Testis (tissue), 5 donors: Measurements from ENCODE around the gene TBC1D3C. TPM values are rescaled to one million over a fixed set of nuclear protein-coding genes. Genes with fewer than 3 reads are reported as not detected.
"Not testable (repeated sequence)": the region's sequence is repeated elsewhere in the genome, so short reads cannot be mapped to it uniquely, and the experiment has no call there.

Source experiments
- DNase-seq: peaks from one replicate; pipeline ENCODE4 v3.0.0-alpha.2; 2019
- H3K27ac ChIP-seq, 2 donors: fragments of 200-600 bp; sonication (generic); one replicate each; pipeline ENCODE4 v1.5.1; 2019
- H3K27me3 ChIP-seq: fragments of 200-600 bp; sonication (generic); one replicate; pipeline ENCODE4 v1.5.1; 2019
- H3K36me3 ChIP-seq: fragments of 200-600 bp; sonication (generic); one replicate; pipeline ENCODE4 v1.5.1; 2017; ENCODE audit warnings: low read depth; ENCODE audit errors: missing control alignments
- H3K4me1 ChIP-seq: fragments of 200-600 bp; sonication (generic); one replicate; pipeline ENCODE4 v1.5.1; 2019
- H3K4me3 ChIP-seq, 2 donors: fragments of 200-600 bp; sonication (generic); one replicate each; pipeline ENCODE4 v1.5.1; 2017 to 2019
- H3K9me3 ChIP-seq: fragments of 200-600 bp; sonication (generic); one replicate; pipeline ENCODE4 v1.5.1; 2017
- WGBS, 2 donors: methylation state at CpG; one replicate each; pipeline ENCODE4 v1.1.5; 2018; 5-methylcytosine and 5-hydroxymethylcytosine counted together
- intact Hi-C: fragments of 100-400 bp; cut with DNase I; formaldehyde crosslinking; loops from one replicate; pipeline ENCODE4 v1.15.1; 2023; ENCODE audit warnings: low total_unique reads
- long read RNA-seq, 2 donors: transcript quantifications; one replicate each; lab custom pipeline, GENCODE V29; 2026
- polyA plus RNA-seq: library from polyadenylated mRNA; stranded (reverse); fragments of 350-450 nt; fragmentation: Illumina TruSeq; extraction: RNeasy Lipid Tissue Mini Kit (QIAGEN cat#74804); gene quantifications from one replicate; pipeline ENCODE4 v1.2.3, GENCODE V29; 2014; ENCODE audit warnings: low read depth, low replicate concordance; ENCODE audit not compliant: insufficient read depth
- small RNA-seq, 2 donors: library from RNA; depleted of rRNA; stranded (forward); fragments of <200 nt; gene quantifications; one replicate each; pipeline ENCODE3, GENCODE V24; 2016
- total RNA-seq, 2 donors: library from RNA; depleted of rRNA; stranded (reverse); fragments of >200 nt; gene quantifications; one replicate each; pipeline ENCODE4 v1.2.3, GENCODE V29; 2016

Gene TBC1D3C
- total RNA-seq (1 to 10 TPM in 1 of 2 donors, not detected in 1; 1.3 TPM), polyA plus RNA-seq (9.0 TPM)
- long read RNA-seq, donor 1, result 0 reads
- long read RNA-seq, donor 2, result 0 reads

GRCh38 chr17:38068534-38068933, at the start of gene TBC1D3C:
TSS of gene TBC1D3C (minus strand) at chr17:38068634. CDS start at chr17:38067066, 1,568 bp downstream.
- DNase-seq, H3K36me3 ChIP-seq, H3K27me3 ChIP-seq, H3K4me3 ChIP-seq, intact Hi-C loops, H3K9me3 ChIP-seq, H3K4me1 ChIP-seq, H3K27ac ChIP-seq: not testable (repeated sequence)
- no CpG with 5 or more reads among the region's 10 CpGs for WGBS, 2 donors

- H3K27ac ChIP-seq, H3K9me3 ChIP-seq, H3K27me3 ChIP-seq, H3K4me1 ChIP-seq, H3K36me3 ChIP-seq, H3K4me3 ChIP-seq, intact Hi-C loops, DNase-seq: not testable (repeated sequence)
- WGBS, 2 donors, result no CpG with 5 or more reads among the region's 1 CpG
Measured at GRCh38 chr17:38099262-38099661, 30.8 kb upstream of the TBC1D3C start.

DNA sequence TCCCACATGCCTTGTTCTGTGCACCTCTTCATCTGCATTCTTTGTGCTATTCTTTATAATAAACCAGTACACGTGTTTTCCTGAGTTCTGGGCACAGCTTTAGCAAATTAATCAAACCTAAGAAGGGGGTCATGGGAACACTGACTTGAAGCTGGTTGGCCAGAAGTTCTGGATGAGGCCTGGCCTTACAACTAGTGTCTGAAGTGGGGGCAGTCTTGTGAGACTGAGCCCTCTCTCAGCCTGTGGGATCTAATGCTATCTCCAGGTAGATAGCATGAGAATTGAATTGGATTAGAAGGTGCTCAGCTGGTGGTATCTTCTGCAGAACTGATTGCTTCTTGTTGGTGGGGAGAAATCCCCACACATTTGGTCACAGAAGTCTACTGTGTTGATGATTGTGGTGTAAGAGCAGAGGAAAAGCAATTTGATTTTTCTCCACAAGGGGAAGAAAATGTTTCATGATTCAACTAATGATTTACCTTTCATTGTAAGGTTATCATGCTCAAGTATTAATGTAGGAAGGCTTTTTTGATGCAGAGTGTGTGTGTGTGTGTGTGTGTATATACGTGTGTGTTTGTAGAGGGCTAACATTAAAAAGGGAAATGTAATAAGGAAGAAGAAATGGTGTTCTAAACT, 25.7 kb upstream of the TBC1D3C start:
- H3K4me1 ChIP-seq, H3K9me3 ChIP-seq, H3K36me3 ChIP-seq, H3K4me3 ChIP-seq, H3K27ac ChIP-seq, intact Hi-C loops, H3K27me3 ChIP-seq, DNase-seq: not testable (repeated sequence)
- WGBS, 2 donors, result no CpG with 5 or more reads among the region's 2 CpGs

- DNase-seq, result not testable (repeated sequence)
Measured at GRCh38 chr17:38088120-38088519, 19.7 kb upstream of the TBC1D3C start.

DNA sequence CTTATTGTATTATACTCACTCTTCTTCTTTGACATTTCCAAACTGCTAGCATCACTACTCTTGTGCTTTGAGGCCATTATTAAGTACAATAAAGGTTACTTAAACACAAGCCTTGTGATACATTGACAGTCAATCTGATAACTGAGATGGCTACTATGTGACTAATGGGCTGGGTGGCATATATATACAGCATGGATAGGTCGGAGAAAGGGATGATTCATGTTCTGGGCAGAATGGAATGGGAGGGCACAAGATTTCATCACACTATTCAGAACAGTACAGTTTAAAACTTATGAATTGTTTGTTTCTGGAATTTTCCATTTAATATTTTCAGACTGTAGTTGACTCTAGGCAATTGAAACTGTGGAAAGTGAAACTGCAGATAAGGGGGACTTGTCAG, 18.9 kb upstream of the TBC1D3C start:
- H3K9me3 ChIP-seq, H3K27ac ChIP-seq, H3K4me1 ChIP-seq, H3K4me3 ChIP-seq, intact Hi-C loops, H3K27me3 ChIP-seq, DNase-seq, H3K36me3 ChIP-seq: not testable (repeated sequence)
- no CpG with 5 or more reads among the region's 1 CpG for WGBS, 2 donors

More at GRCh38 chr17:38088120-38088519, 19.7 kb upstream of the TBC1D3C start:
- H3K27ac ChIP-seq, H3K36me3 ChIP-seq, intact Hi-C loops, H3K27me3 ChIP-seq, H3K4me3 ChIP-seq, H3K9me3 ChIP-seq, H3K4me1 ChIP-seq: not testable (repeated sequence)
- WGBS, 2 donors, result no CpG with 5 or more reads among the region's 10 CpGs

Small RNA genes lying within 50 kb of the gene (small RNA-seq; reads per million reads assigned to genes)
- gene RF00019, result 0 reads per million in 2 donors

Other genes starting within 250 kb of the TBC1D3C start
- 1 to 10 TPM in 1 of 2 donors, not detected in 1; 2.0 TPM for gene TBC1D3K, start 144.2 kb downstream of the TBC1D3C start, total RNA-seq
- gene TBC1D3K, start 144.2 kb downstream of the TBC1D3C start, polyA plus RNA-seq, result 1.4 TPM
- 10 to 100 TPM; 26.9 to 27.7 TPM for gene TBC1D3L, start 79.6 kb downstream of the TBC1D3C start, total RNA-seq
- 25.4 TPM for gene TBC1D3L, start 79.6 kb downstream of the TBC1D3C start, polyA plus RNA-seq
- gene TBC1D3D, start 64.7 kb downstream of the TBC1D3C start, total RNA-seq, result not detected
- gene TBC1D3D, start 64.7 kb downstream of the TBC1D3C start, polyA plus RNA-seq, result 2.5 TPM
- 1 to 10 TPM in 1 of 2 donors, not detected in 1; 2.4 TPM for gene TBC1D3E, start 59.3 kb upstream of the TBC1D3C start, total RNA-seq
- 6.0 TPM for gene TBC1D3E, start 59.3 kb upstream of the TBC1D3C start, polyA plus RNA-seq
- not detected for gene TBC1D3, start 123.9 kb upstream of the TBC1D3C start, total RNA-seq
- not detected for gene TBC1D3, start 123.9 kb upstream of the TBC1D3C start, polyA plus RNA-seq
- 10 to 100 TPM; 13.9 to 18.5 TPM for gene MRPL45, start 228.5 kb upstream of the TBC1D3C start, total RNA-seq
- 26.1 TPM for gene MRPL45, start 228.5 kb upstream of the TBC1D3C start, polyA plus RNA-seq